ENCODE data around the gene SBNO2.

SBNO2 gene

DNA sequence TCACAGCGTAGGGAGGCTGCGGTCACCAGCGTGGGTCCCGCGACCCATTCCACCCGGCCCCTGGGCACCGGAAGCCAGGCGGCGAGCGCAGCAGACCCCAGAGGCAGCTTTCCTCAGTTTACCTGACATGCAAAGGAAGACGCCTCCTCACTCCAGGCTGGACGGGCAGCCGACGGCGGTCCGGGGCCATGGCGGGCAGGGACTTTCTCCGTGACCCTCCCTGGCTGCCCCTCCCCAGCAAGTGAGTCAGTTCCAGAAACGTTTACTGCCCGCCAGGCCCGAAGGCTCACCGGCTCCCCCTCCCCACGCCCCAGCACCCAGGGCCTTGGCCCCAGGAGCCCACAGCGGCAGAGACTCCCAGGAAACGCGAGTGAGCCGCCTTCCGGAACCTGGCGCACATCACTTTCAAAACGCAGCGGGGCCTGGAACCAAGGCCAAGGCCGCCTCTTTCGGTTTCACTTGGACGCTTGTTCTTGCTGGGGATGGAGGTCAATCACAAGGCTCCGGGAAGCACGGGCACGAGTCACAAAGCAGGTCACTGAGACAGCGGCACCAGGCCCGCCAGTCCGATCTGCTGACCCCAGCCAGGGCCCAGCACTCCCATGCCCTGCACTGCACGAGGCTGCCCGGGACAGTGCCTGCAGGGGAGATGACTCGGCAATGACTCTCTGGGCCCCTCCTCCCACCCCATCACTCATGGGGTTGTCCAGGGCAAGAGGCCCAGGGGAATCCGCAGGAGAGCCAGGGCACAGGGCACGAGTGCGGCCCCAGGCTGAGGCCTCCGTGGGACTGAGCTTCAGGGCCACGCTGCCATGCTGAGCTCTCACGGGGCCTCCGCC, 5.3 kb downstream of the SBNO2 start:
- DNase-seq: no peak

- no peak for DNase-seq
Observed at GRCh38 chr19:1167687-1168571, 6.1 kb downstream of the SBNO2 start.

- no peak for DNase-seq
Observed at GRCh38 chr19:1166872-1167573, 7.0 kb downstream of the SBNO2 start.

DNA sequence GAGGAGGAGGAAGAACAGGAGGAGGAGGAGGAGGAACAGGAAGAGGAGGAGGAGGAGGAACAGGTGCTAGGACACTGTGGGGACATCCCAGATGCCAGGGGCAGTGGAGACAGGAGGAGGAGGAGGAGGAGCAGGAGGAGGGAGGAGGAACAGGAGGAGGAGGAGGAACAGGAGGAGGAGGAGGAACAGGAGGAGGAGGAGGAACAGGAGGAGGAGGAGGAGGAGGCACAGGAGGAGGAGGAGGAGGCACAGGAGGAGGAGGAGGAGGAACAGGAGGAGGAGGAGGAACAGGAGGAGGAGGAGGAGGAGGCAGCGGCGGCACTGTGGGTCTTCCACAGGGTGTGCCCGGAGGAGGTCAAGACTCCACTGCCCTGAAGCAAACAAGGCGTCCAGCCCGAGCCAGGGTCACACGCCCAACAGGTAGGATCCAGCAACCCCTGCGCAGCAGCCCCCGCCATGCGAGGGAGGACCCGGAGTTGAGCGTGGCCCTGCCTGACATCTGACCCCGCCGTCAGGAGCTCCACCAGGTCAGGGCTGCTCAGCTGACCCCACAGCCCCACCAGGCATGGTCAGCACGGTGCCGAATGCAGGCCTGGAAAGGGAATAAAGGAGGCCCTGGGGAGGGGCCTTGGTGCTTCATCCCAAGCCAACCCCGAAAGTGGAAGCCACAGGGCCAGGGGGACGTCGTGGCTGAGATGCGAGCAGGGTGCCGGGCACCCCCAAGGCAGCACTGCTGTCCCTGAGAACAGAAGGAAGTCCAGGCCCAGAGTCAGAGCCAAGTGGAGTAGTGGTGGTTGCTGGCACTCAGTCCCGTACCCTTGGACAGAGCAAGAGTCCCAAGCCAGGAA, 9.2 kb downstream of the SBNO2 start:
- no peak for DNase-seq

- no peak for DNase-seq
Observed at GRCh38 chr19:1163934-1164683, 10.0 kb downstream of the SBNO2 start.

GRCh38 chr19:1163283-1163933, 10.7 kb downstream of the SBNO2 start:
- DNase-seq: no peak

- DNase-seq: no peak
Observed at GRCh38 chr19:1162404-1163282, 11.4 kb downstream of the SBNO2 start.

DNA sequence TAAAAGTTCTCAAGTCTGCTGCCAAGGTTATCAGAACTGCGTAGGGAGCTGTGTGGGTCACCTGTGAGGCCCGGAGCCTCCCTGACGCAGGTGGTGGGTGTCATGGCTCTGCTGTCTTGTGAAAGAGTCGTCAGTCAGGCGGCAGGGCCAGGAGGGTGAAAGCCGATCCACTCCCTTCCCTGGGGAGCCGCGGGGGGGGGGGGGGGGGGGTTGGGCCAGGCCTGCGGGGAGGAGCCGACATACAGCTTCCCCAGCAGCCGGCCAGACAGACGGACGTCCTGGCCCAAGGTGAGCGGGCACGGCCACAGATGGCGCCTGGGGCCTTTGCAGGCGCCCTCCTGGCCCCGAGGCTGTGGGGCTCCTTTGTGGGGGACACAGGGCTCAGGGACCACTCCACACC, 12.4 kb downstream of the SBNO2 start:
- DNase-seq: no peak

GRCh38 chr19:1159864-1160595, 14.0 kb downstream of the SBNO2 start:
- no peak for DNase-seq

DNA sequence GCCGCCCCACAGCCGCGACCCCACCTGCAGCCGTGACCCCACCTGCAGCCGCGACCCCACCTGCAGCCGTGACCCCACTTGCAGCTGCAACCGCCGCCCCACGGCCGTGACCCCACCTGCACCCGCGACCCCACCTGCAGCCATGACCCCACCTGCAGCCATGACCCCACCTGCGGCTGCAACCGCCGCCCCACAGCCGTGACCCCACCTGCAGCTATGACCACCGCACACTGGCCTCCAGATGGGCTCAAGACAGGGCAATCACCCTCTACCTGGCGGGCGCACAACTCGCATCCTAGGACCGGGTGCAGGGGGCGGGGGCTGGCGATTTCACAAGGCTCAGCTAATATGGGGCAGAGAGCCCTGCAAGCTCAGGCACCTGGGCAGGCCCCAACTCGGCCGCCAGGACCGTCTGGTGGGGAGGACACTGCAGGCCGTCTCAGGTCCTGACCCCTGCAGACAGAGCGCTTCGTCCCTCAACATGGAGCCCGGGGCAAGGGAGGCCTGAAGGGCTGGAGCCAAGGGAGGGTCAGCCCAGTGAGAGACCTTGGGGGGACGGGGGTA, 15.1 kb downstream of the SBNO2 start:
- DNase-seq: no peak

- DNase-seq: no peak
Observed at GRCh38 chr19:1157931-1158884, 15.9 kb downstream of the SBNO2 start.

GRCh38 chr19:1156830-1157615, 17.0 kb downstream of the SBNO2 start:
- DNase-seq: no peak

DNA sequence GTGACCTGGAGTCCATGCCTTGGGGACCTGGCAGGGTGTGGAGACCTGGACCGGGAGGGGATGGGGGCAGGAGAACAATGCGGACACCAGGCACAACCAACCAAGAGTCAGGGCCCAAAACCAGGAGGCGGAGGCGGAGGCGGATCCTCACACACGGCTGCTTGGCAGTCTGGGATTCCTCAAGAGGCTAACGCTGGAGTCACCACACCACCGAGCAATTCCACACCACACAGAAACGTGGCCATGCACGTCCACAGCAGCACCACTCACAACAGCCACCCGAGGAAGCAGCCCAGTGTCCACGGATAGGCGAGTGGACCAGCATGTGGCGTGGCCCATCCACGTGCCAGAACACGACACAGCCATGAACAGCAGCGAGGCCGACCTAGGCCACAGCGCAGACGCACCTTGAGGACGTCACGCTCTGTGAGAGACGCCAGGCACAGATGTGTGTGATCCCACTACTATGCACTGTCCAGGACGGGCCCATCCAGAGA, 17.7 kb downstream of the SBNO2 start:
- DNase-seq: no peak

DNA sequence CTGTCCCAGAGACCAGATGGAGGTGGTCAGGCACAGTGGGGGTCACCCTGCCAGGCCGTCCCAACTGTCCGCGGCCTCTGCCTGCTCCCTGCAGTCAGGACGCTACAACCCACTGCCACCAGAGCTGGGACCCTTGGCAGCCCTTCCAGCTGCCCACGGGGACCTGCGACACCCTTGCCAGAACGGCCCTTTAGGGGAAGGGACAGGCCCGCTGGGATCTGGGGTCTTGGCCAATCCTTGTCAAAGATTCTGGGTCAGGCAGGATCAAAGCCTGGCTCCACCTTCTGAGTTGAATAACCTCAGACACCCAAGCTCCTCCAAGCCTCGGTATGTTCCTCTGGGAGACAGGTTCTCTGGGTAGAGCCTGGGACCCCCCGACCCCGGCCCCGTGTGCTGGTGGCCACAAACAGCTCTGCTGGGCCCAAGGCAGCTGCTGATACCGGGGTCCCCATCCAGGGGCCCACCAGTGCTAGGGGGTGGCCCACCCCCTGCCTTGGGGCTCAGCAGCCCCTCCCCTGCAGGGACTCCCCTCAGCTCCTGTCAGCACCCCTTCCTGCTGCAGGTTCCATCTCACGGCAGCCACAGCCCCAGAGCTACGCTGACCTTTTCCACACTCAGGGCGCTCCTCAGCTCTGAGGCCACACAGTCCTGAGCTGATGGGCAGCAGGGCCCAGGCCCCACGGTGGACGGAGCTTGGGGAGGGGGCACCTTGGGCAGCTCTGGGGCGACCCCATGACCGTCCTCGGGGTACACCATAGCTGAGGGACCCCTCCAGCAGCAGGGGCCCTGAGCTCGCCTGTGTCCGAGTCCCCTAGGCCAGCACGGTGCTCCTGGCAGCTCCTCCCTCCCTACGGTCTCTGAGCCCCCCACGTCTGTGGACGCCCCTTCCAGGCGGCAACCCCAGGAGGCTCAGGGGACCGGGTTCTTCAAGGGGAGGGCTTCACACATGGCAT, 18.4 kb downstream of the SBNO2 start:
- no peak for DNase-seq

- DNase-seq: no peak
Observed at GRCh38 chr19:1154731-1155351, 19.2 kb downstream of the SBNO2 start.

Data from hematopoietic multipotent progenitor cell treated with erythropoietin and hydrocortisone succinate and interleukin-3 and kit ligand, for 8 days (in vitro differentiated cells).